Epithelial cell of esophagus (primary cell): ENCODE results near the gene POFUT2.

Source experiments
- DNase-seq: peaks from one replicate; pipeline ENCODE4 v3.0.0; 2010; ENCODE audit warnings: low read depth
- H3K4me3 ChIP-seq: 2 replicates; pipeline ENCODE4 v1.5.1; 2011; ENCODE audit warnings: mild to moderate bottlenecking, low read length, control low read depth
- TF ChIP-seq, protein P1 (sequence below): IDR thresholded peaks from 2 replicates; pipeline ENCODE4 v1.5.1; 2011; ENCODE audit warnings: low read depth, mild to moderate bottlenecking, low read length, control low read depth, inconsistent platforms; ENCODE audit not compliant: insufficient read depth; ENCODE audit errors: missing control alignments

The POFUT2 gene

GRCh38 chr21:45285266-45285931 is 2.3 kb downstream of the POFUT2 start:
- no peak for DNase-seq
- no peak overlapping the region for H3K4me3 ChIP-seq
- TF ChIP-seq, protein P1, sequence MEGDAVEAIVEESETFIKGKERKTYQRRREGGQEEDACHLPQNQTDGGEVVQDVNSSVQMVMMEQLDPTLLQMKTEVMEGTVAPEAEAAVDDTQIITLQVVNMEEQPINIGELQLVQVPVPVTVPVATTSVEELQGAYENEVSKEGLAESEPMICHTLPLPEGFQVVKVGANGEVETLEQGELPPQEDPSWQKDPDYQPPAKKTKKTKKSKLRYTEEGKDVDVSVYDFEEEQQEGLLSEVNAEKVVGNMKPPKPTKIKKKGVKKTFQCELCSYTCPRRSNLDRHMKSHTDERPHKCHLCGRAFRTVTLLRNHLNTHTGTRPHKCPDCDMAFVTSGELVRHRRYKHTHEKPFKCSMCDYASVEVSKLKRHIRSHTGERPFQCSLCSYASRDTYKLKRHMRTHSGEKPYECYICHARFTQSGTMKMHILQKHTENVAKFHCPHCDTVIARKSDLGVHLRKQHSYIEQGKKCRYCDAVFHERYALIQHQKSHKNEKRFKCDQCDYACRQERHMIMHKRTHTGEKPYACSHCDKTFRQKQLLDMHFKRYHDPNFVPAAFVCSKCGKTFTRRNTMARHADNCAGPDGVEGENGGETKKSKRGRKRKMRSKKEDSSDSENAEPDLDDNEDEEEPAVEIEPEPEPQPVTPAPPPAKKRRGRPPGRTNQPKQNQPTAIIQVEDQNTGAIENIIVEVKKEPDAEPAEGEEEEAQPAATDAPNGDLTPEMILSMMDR = no peak

DNA sequence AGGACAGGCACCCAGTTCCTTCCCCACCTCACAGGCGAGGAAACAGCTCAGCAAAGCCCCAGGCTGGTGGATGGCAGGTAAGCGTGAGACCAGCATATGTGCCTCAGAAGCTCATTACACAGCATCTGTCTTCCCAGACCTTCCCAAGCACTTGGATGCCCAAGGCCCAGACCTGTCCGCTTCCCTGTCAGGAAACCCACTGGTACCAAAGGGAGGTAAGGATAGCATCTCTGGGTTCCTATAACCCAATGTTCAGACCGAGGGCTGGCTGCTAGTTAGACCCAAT is 3.3 kb downstream of the POFUT2 start:
- TF ChIP-seq, protein P1 = no peak
- H3K4me3 ChIP-seq = no peak overlapping the region
- DNase-seq = no peak

DNA sequence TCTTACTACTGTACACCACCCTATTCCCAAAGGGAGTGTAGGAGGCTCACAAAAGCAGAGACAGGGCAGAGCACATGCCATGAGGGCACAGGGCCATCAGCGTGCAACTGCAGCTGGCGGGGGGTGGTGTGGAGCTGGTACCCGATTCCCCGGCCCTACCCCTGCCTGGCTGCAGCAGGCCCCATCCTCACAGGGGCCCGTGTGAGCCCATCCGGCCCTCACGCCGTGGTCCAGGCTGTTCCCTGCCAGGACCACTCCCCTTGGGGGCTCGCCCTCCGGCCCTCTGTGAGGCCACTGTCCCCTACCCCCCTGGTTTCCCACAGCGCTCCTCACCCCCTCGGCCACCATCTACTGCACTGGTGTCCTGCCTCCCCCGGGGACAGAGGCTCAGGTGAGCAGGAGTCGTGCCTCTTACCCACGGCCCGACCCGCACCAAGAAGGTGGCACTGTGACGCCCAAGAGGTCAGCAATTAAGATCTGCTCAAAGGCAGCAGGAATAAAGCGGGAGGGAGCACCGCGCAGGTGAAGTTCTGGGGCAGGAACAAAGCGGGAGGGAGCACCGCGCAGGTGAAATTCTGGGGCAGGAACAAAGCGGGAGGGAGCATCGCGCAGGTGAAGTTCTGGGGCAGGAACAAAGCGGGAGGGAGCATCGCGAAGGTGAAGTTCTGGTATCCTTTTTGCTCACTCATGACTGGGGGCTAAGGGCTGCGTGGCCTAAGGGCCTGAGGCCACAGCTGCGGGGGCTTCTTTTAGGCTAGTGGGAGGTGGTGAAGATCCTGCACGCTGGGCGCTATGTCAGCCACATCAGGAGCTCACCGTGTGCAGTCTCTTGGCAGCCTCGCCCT is 3.9 kb downstream of the POFUT2 start:
- DNase-seq = no peak
- TF ChIP-seq, protein P1 = no peak
- no peak overlapping the region for H3K4me3 ChIP-seq

GRCh38 chr21:45283035-45283610 is 4.6 kb downstream of the POFUT2 start:
- TF ChIP-seq, protein P1 = no peak
- no peak overlapping the region for H3K4me3 ChIP-seq
- no peak for DNase-seq

DNA sequence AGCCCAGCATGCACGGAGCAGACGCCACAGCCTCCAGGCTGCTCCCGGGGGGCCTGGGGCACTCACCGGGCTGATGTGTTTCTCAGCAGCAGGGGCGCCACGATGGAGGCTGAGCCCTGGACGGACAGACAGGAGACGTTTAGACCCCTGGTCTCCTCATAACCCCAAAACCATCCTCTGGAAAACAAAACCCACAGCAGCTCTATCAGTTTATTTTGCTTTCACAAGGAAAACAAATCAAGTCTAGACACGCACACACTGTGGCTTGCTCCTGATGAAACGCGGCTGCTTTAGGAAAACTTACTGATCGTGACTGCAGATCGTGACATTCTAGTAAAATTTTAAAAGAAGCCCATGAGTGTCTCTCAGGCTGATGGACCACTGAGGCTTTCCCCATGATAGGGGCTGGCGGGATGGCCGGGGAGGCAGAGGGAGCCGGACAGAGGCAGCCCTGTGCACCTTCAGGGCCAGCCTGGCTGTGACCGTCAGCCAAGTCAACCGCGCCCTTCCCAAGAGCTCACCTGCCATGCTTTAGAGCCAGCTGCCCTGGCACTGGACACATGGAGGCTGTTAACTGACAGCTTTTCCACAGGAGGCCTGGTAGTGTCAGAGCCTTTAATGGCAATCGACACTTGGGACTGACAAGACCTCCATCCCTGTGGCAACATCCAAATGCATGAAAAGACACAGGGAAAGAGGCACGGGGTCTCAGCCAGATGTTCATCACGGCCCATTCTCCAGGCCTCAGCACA is 5.2 kb downstream of the POFUT2 start:
- no peak overlapping the region for H3K4me3 ChIP-seq
- DNase-seq = no peak
- TF ChIP-seq, protein P1 = no peak

- TF ChIP-seq, protein P1 = no peak
- no peak overlapping the region for H3K4me3 ChIP-seq
- DNase-seq = no peak
Measured at GRCh38 chr21:45281411-45282282, 6.0 kb downstream of the POFUT2 start.
